Adrenal gland (tissue), 19 donors: ENCODE measurements around the gene ZNF487. TPM values are rescaled to one million over a fixed set of nuclear protein-coding genes. Genes with fewer than 3 reads are reported as not detected.

Source experiments
- DNase-seq, 7 donors: peaks; one replicate each; pipeline ENCODE4 v3.0.0-alpha.2; 2019 to 2020
- H3K27ac ChIP-seq, 5 donors: fragments of 200-600 bp; sonication (generic) in 4 of 5; 1 replicate in 3 of 5; 2 replicates in 2 of 5; pipeline versions ENCODE4 v1.5.1 to v1.8.0; 2016 to 2020; ENCODE audit warnings: mild to moderate bottlenecking in 1 of 5
- H3K27me3 ChIP-seq: fragments of 200-600 bp; 2 replicates; pipeline ENCODE4 v1.8.0; 2021
- H3K36me3 ChIP-seq, 2 donors: fragments of 200-600 bp; replicated peaks in 1 of 2; 1 replicate in 1 of 2; 2 replicates in 1 of 2; pipeline versions ENCODE4 v1.5.1 to v1.8.0; 2018 to 2022
- H3K4me1 ChIP-seq, 2 donors: fragments of 200-600 bp; replicated peaks in 1 of 2; 1 replicate in 1 of 2; 2 replicates in 1 of 2; pipeline versions ENCODE4 v1.5.1 to v1.8.0; 2018 to 2021
- H3K4me3 ChIP-seq, 4 donors: fragments of 200-600 bp; sonication (generic) in 3 of 4; one replicate each; pipeline ENCODE4 v1.5.1; 2016 to 2018
- H3K9me3 ChIP-seq, 3 donors: fragments of 200-600 bp; sonication (generic) in 1 of 3; replicated peaks in 1 of 3; 1 replicate in 2 of 3; 2 replicates in 1 of 3; pipeline versions ENCODE4 v1.5.1 to v1.8.0; 2016 to 2021
- CTCF ChIP-seq, 6 experiments: fragments of 450-650 bp in 4 of 6; fragments of 200-600 bp in 2 of 6; sonication (generic) in 1 of 6; IDR thresholded peaks; 1 replicate in 5 of 6; 2 replicates in 1 of 6; pipeline versions ENCODE4 v1.5.1 to v1.8.0; 2016 to 2021; ENCODE audit warnings: antibody characterized with exemption in 6 of 6, mild to moderate bottlenecking in 2 of 6, moderate library complexity in 1 of 6
- POLR2A ChIP-seq, 2 donors: fragments of 450-650 bp; IDR thresholded peaks; one replicate each; pipeline ENCODE4 v1.6.1; 2017; ENCODE audit warnings: antibody characterized with exemption in 2 of 2, mild to moderate bottlenecking in 2 of 2, moderate library complexity in 1 of 2
- WGBS, 4 donors: extraction: QIAGEN DNeasy Blood & Tissue Kit in 2 of 4; methylation state at CpG; one replicate each; pipeline versions ENCODE4 v1.1.5 to v1.1.7; 2013 to 2017; 5-methylcytosine and 5-hydroxymethylcytosine counted together
- intact Hi-C, 2 donors: fragments of 100-400 bp; cut with DNase I; formaldehyde crosslinking; loops; one replicate each; pipeline versions ENCODE4 v1.14.1 to v1.15.0; 2022 to 2023
- long read RNA-seq, 10 donors: library from polyadenylated mRNA in 3 of 10; unstranded in 2 of 10; stranded (forward) in 1 of 10; transcript quantifications; one replicate each; pipeline ENCODE4 v2.0.0 and lab custom pipeline, GENCODE V29; 2021 to 2026
- polyA plus RNA-seq, 3 donors: library from polyadenylated mRNA; stranded (reverse); fragments of 200-250 nt in 2 of 3; fragments of 350-450 nt in 1 of 3; fragmentation: Illumina TruSeq in 1 of 3; extraction: RNeasy Lipid Tissue Mini Kit (QIAGEN cat#74804) in 1 of 3; gene quantifications; one replicate each; pipeline ENCODE4 v1.2.3, GENCODE V29; 2013 to 2014
- total RNA-seq, 9 donors: library from RNA; depleted of rRNA in 4 of 9; stranded (reverse); fragments of >200 nt in 4 of 9; fragments of 120-200 nt in 1 of 9; fragmentation: NEBNext Ultra II Directional in 1 of 9; extraction: Animal tissue kit (Norgen Biotek cat#: 25700) in 1 of 9; gene quantifications; one replicate each; pipeline versions ENCODE4 v1.1.0 to v1.2.4, GENCODE V29; 2013 to 2023
- donor health status: healthy with polysubstance abuse.
- donor health status: Bipolar disorder and iron deficiency.
- donor health status: DM: yes; HTN: yes; CAD: no.
- donor health status: DM: no; HTN: no; CAD: no.
- donor health status: DM: no; HTN: no; CAD: no.
- donor health status: DM: yes; HTN: yes; CAD: no.

Gene ZNF487
- total RNA-seq, result 10 to 100 TPM in 1 of 9 donors, 1 to 10 TPM in 8; 2.1 to 10.1 (median 4.6) TPM
- polyA plus RNA-seq, result 1 to 10 TPM; 7.2 to 8.6 (median 7.6) TPM
- long read RNA-seq, donor 1, partial matches to known transcripts, result 0 of 5 reads
- long read RNA-seq, donor 1, other reads (novel, unspliced or antisense), result 0 of 5 reads
- long read RNA-seq, donor 2, transcript ZNF487-206 (1 exons, 2,745 nt), result major isoform, 9 of 11 reads
- long read RNA-seq, donor 2, partial matches to known transcripts, result 0 of 11 reads
- long read RNA-seq, donor 2, other reads (novel, unspliced or antisense), result 0 of 11 reads
- long read RNA-seq, donor 3, partial matches to known transcripts, result 0 of 2 reads
- long read RNA-seq, donor 3, other reads (novel, unspliced or antisense), result 0 of 2 reads
- long read RNA-seq, donor 4, partial matches to known transcripts, result 0 of 3 reads
- long read RNA-seq, donor 4, other reads (novel, unspliced or antisense), result 0 of 3 reads
- long read RNA-seq, donor 5, partial matches to known transcripts, result 0 of 5 reads
- long read RNA-seq, donor 5, other reads (novel, unspliced or antisense), result 3 of 5 reads
- long read RNA-seq, donor 6, partial matches to known transcripts, result 0 of 4 reads
- long read RNA-seq, donor 6, other reads (novel, unspliced or antisense), result 3 of 4 reads
- long read RNA-seq, donor 7, partial matches to known transcripts, result 0 of 1 reads
- long read RNA-seq, donor 7, other reads (novel, unspliced or antisense), result 0 of 1 reads
- long read RNA-seq, donor 8, partial matches to known transcripts, result 0 of 4 reads
- long read RNA-seq, donor 8, other reads (novel, unspliced or antisense), result 0 of 4 reads
- long read RNA-seq, donor 9, result 0 reads
- long read RNA-seq, donor 10, partial matches to known transcripts, result 0 of 4 reads
- long read RNA-seq, donor 10, other reads (novel, unspliced or antisense), result 0 of 4 reads

GRCh38 chr10:43436291-43437140, at the start of gene ZNF487:
Gene ZNF487 (plus strand): TSS chr10:43437111. CDS start chr10:43475814, 38,703 bp downstream.
- Histone ChIP-seq H3K4me1 (peaks cover 6 to 10% of the 10 kb centered on the region in 2 donors), H3K27me3 (no peaks in the 10 kb centered on the region), H3K36me3 (no peaks in the 10 kb centered on the region), H3K9me3 (no peaks in the 10 kb centered on the region), H3K27ac (peak within 1 kb of the TSS; percentile 82 to 100 (median 98)), H3K4me3 (peak within 1 kb of the TSS; percentile 39 to 97 (median 82))
- 0 to 2% (median 0%) methylated on average over 15 to 69 of the region's 69 CpGs for WGBS, 4 donors
- intact Hi-C loops, result loop anchor here in 1 of 2 donors (5.0 kb wide), 1 partner anchor 39 kb away; no protein-coding TSS in a partner anchor
- peak; percentile 88 to 94 (median 91) for DNase-seq
- peak in 3 of 6 experiments; percentile 10 to 31 (median 25) for TF ChIP-seq CTCF (IDR thresholded peaks at IDR 0.05)
- peak; percentile 84 to 95 for TF ChIP-seq POLR2A (IDR thresholded peaks at IDR 0.05)

GRCh38 chr10:43387678-43388032, 49.3 kb upstream of the ZNF487 start:
- Histone ChIP-seq H3K36me3 (peaks cover 0 to 71% of the 10 kb centered on the region in 2 donors), H3K4me3 (no peak overlapping the region), H3K27ac (no peak overlapping the region), H3K27me3 (no peaks in the 10 kb centered on the region), H3K9me3 (no peaks in the 10 kb centered on the region), H3K4me1 (peaks cover 6 to 14% of the 10 kb centered on the region in 2 donors)
- TF ChIP-seq POLR2A (IDR thresholded peaks at IDR 0.05) (no peak), CTCF (IDR thresholded peaks at IDR 0.05) (no peak)
- no peak for DNase-seq
- WGBS, 4 donors, result 64 to 77% (median 68%) methylated on average over 4 to 5 of the region's 5 CpGs
- intact Hi-C loops, result no loop called here

GRCh38 chr10:43389867-43390266, 47.0 kb upstream of the ZNF487 start:
- no peaks in the 10 kb centered on the region for H3K27me3 ChIP-seq
- DNase-seq, result peak in 2 of 7 donors; percentile 17 to 40
- TF ChIP-seq POLR2A (IDR thresholded peaks at IDR 0.05) (no peak), CTCF (IDR thresholded peaks at IDR 0.05) (no peak)
- WGBS, 4 donors, result 48 to 50% (median 49%) methylated on average over 3 of the region's 3 CpGs
- no peaks in the 10 kb centered on the region for H3K9me3 ChIP-seq
- H3K4me1 ChIP-seq, result peaks cover 6 to 24% of the 10 kb centered on the region in 2 donors
- peaks cover 0 to 90% of the 10 kb centered on the region in 2 donors for H3K36me3 ChIP-seq
- no peak overlapping the region for H3K4me3 ChIP-seq
- H3K27ac ChIP-seq, result peak overlapping the region in 1 of 5 donors; percentile 50
- intact Hi-C loops, result no loop called here
